Stomach (tissue), 19 donors: Measurements from ENCODE around the gene PSMD8. TPM values are rescaled to one million over a fixed set of nuclear protein-coding genes. Genes with fewer than 3 reads are reported as not detected.
A peak's percentile ranks its signal among the peaks of the same experiment; 100 is the strongest.

Experiments
- DNase-seq, 2 donors: peaks; one replicate each; pipeline versions ENCODE4 v3.0.0 to v3.0.0-alpha.2; 2013 to 2019
- H3K27ac ChIP-seq, 5 donors: fragments of 200-600 bp in 4 of 5; sonication (generic) in 4 of 5; one replicate each; pipeline ENCODE4 v1.5.1; 2013 to 2019; ENCODE audit warnings: mild to moderate bottlenecking in 1 of 5, moderate library complexity in 1 of 5
- H3K27me3 ChIP-seq, 3 donors: fragments of 200-600 bp; sonication (generic); one replicate each; pipeline ENCODE4 v1.5.1; 2017 to 2019; ENCODE audit warnings: mixed run types in 1 of 3
- H3K36me3 ChIP-seq, 4 donors: fragments of 200-600 bp; sonication (generic); 1 replicate in 3 of 4; 2 replicates in 1 of 4; pipeline ENCODE4 v1.5.1; 2016 to 2019
- H3K4me1 ChIP-seq, 4 donors: fragments of 200-600 bp; sonication (generic); one replicate each; pipeline ENCODE4 v1.5.1; 2016 to 2019
- H3K4me3 ChIP-seq, 4 donors: fragments of 200-600 bp; sonication (generic) in 3 of 4; one replicate each; pipeline ENCODE4 v1.5.1; 2016 to 2019; ENCODE audit warnings: mild to moderate bottlenecking in 1 of 4
- H3K9me3 ChIP-seq, 4 donors: fragments of 200-600 bp; sonication (generic); one replicate each; pipeline ENCODE4 v1.5.1; 2016 to 2019
- CTCF ChIP-seq, 7 experiments: fragments of 450-650 bp in 4 of 7; fragments of 200-600 bp in 3 of 7; sonication (generic) in 3 of 7; IDR thresholded peaks; one replicate each; pipeline ENCODE4 v1.5.1; 2016 to 2019; ENCODE audit warnings: antibody characterized with exemption in 7 of 7, control low read depth in 2 of 7, mild to moderate bottlenecking in 1 of 7
- EP300 ChIP-seq: sonication (generic); formaldehyde crosslinking; IDR thresholded peaks from one replicate; pipeline ENCODE4 v1.6.1; 2017; ENCODE audit warnings: antibody characterized with exemption
- POLR2A ChIP-seq, 4 donors: fragments of 450-650 bp; IDR thresholded peaks; one replicate each; pipeline ENCODE4 v1.6.1; 2016; ENCODE audit warnings: antibody characterized with exemption in 4 of 4, control low read depth in 2 of 4, mild to moderate bottlenecking in 1 of 4, moderate library complexity in 1 of 4
- POLR2AphosphoS5 ChIP-seq, 3 donors: sonication (generic); formaldehyde crosslinking; IDR thresholded peaks; one replicate each; pipeline ENCODE4 v1.6.1; 2016; ENCODE audit warnings: antibody characterized with exemption in 3 of 3
- WGBS, 5 donors: extraction: QIAGEN DNeasy Blood & Tissue Kit in 3 of 5; methylation state at CpG; one replicate each; pipeline versions ENCODE4 v1.1.5 to v1.1.7; 2013 to 2018; 5-methylcytosine and 5-hydroxymethylcytosine counted together
- intact Hi-C: fragments of 100-400 bp; cut with DNase I; formaldehyde crosslinking; loops from one replicate; pipeline ENCODE4 v1.15.1; 2023; ENCODE audit warnings: low total_unique reads
- long read RNA-seq, 10 donors: transcript quantifications; one replicate each; lab custom pipeline, GENCODE V29; 2026
- polyA plus RNA-seq, 3 donors: library from polyadenylated mRNA; stranded (reverse); fragments of 200-250 nt; gene quantifications; one replicate each; pipeline ENCODE4 v1.2.3, GENCODE V29; 2013
- total RNA-seq, 5 donors: library from RNA; depleted of rRNA; stranded (reverse); fragments of >200 nt; gene quantifications; one replicate each; pipeline versions ENCODE4 v1.1.0 to v1.2.3, GENCODE V29; 2014 to 2016
- donor health status: healthy with polysubstance abuse.
- donor health status: Bipolar disorder and iron deficiency.
- donor health status: healthy.

PSMD8 gene
- total RNA-seq (100 to 1,000 TPM in 2 of 5 donors, 10 to 100 TPM in 3; 10.7 to 282 (median 92.4) TPM), polyA plus RNA-seq (100 to 1,000 TPM in 2 of 3 donors, 10 to 100 TPM in 1; 99.3 to 150 (median 116) TPM)
- long read RNA-seq, donor 1, transcript PSMD8-201 (7 exons, 1,553 nt), result major isoform, 27 of 43 reads
- long read RNA-seq, donor 1, partial matches to known transcripts, result 13 of 43 reads
- long read RNA-seq, donor 1, other reads (novel, unspliced or antisense), result 0 of 43 reads
- long read RNA-seq, donor 2, transcript PSMD8-201 (7 exons, 1,553 nt), result major isoform, 76 of 95 reads
- long read RNA-seq, donor 2, partial matches to known transcripts, result 17 of 95 reads
- long read RNA-seq, donor 2, other reads (novel, unspliced or antisense), result 0 of 95 reads
- long read RNA-seq, donor 3, transcript PSMD8-201 (7 exons, 1,553 nt), result major isoform, 46 of 61 reads
- long read RNA-seq, donor 3, partial matches to known transcripts, result 11 of 61 reads
- long read RNA-seq, donor 3, other reads (novel, unspliced or antisense), result 0 of 61 reads
- long read RNA-seq, donor 4, transcript PSMD8-201 (7 exons, 1,553 nt), result major isoform, 6 of 6 reads
- long read RNA-seq, donor 4, partial matches to known transcripts, result 0 of 6 reads
- long read RNA-seq, donor 4, other reads (novel, unspliced or antisense), result 0 of 6 reads
- long read RNA-seq, donor 5, transcript PSMD8-201 (7 exons, 1,553 nt), result major isoform, 50 of 65 reads
- long read RNA-seq, donor 5, transcript PSMD8-208 (6 exons, 771 nt), result minor isoform, 6 of 65 reads
- long read RNA-seq, donor 5, partial matches to known transcripts, result 8 of 65 reads
- long read RNA-seq, donor 5, other reads (novel, unspliced or antisense), result 0 of 65 reads
- long read RNA-seq, donor 6, transcript PSMD8-208 (6 exons, 771 nt), result minor isoform, 5 of 165 reads
- long read RNA-seq, donor 6, transcript PSMD8-201 (7 exons, 1,553 nt), result major isoform, 123 of 165 reads
- long read RNA-seq, donor 6, partial matches to known transcripts, result 35 of 165 reads
- long read RNA-seq, donor 6, other reads (novel, unspliced or antisense), result 0 of 165 reads
- long read RNA-seq, donor 7, transcript PSMD8-208 (6 exons, 771 nt), result minor isoform, 5 of 93 reads
- long read RNA-seq, donor 7, transcript PSMD8-201 (7 exons, 1,553 nt), result major isoform, 63 of 93 reads
- long read RNA-seq, donor 7, partial matches to known transcripts, result 25 of 93 reads
- long read RNA-seq, donor 7, other reads (novel, unspliced or antisense), result 0 of 93 reads
- long read RNA-seq, donor 8, transcript PSMD8-201 (7 exons, 1,553 nt), result major isoform, 57 of 85 reads
- long read RNA-seq, donor 8, transcript PSMD8-208 (6 exons, 771 nt), result minor isoform, 5 of 85 reads
- long read RNA-seq, donor 8, partial matches to known transcripts, result 23 of 85 reads
- long read RNA-seq, donor 8, other reads (novel, unspliced or antisense), result 0 of 85 reads
- long read RNA-seq, donor 9, transcript PSMD8-201 (7 exons, 1,553 nt), result major isoform, 43 of 64 reads
- long read RNA-seq, donor 9, transcript PSMD8-208 (6 exons, 771 nt), result minor isoform, 6 of 64 reads
- long read RNA-seq, donor 9, partial matches to known transcripts, result 15 of 64 reads
- long read RNA-seq, donor 9, other reads (novel, unspliced or antisense), result 0 of 64 reads
- long read RNA-seq, donor 10, transcript PSMD8-201 (7 exons, 1,553 nt), result major isoform, 19 of 25 reads
- long read RNA-seq, donor 10, partial matches to known transcripts, result 6 of 25 reads
- long read RNA-seq, donor 10, other reads (novel, unspliced or antisense), result 0 of 25 reads

GRCh38 chr19:38374332-38375097 is at the start of gene PSMD8:
Gene PSMD8, plus strand, starts transcription at chr19:38374571. Its CDS starts 31 bp downstream, at chr19:38374602.
- Histone ChIP-seq H3K4me3 (peak within 1 kb of the TSS; percentile 61 to 92 (median 84)), H3K27me3 (no peaks in the 10 kb centered on the region), H3K27ac (peak within 1 kb of the TSS; percentile 78 to 95 (median 91)), H3K9me3 (no peaks in the 10 kb centered on the region), H3K36me3 (peaks cover 18 to 34% (median 28%) of the 10 kb centered on the region in 4 donors), H3K4me1 (peaks cover 16 to 28% (median 22%) of the 10 kb centered on the region in 4 donors)
- intact Hi-C loops, result no loop called here
- DNase-seq, result peak; percentile 99 to 100
- 0% methylated on average over 32 to 65 of the region's 65 CpGs for WGBS, 5 donors
- TF ChIP-seq CTCF (IDR thresholded peaks at IDR 0.05), result peak in 2 of 7 experiments; percentile 14 to 29
- TF ChIP-seq EP300, result no peak
- peak in 2 of 4 donors; percentile 39 to 90 for TF ChIP-seq POLR2A (IDR thresholded peaks at IDR 0.05)
- peak; percentile 74 to 93 (median 91) for TF ChIP-seq POLR2AphosphoS5 (IDR thresholded peaks at IDR 0.05)

GRCh38 chr19:38326591-38326990 is 47.8 kb upstream of the PSMD8 start:
- Histone ChIP-seq H3K27me3 (no peaks in the 10 kb centered on the region), H3K4me3 (no peak overlapping the region), H3K4me1 (peaks cover 3 to 22% (median 12%) of the 10 kb centered on the region in 4 donors), H3K27ac (no peak overlapping the region), H3K9me3 (no peaks in the 10 kb centered on the region), H3K36me3 (peaks cover 19 to 52% (median 45%) of the 10 kb centered on the region in 4 donors)
- TF ChIP-seq POLR2AphosphoS5 (IDR thresholded peaks at IDR 0.05) (no peak), EP300 (no peak), CTCF (IDR thresholded peaks at IDR 0.05) (no peak), POLR2A (IDR thresholded peaks at IDR 0.05) (no peak)
- DNase-seq, result no peak
- WGBS, 5 donors, result 92 to 97% (median 95%) methylated on average over 22 of the region's 22 CpGs
- intact Hi-C loops, result loop anchor here (5.0 kb wide), 1 partner anchor 94 kb away; no protein-coding TSS in a partner anchor

- intact Hi-C loops, result loop anchor here (5.0 kb wide), 2 partner anchors 82 to 97 kb away; no protein-coding TSS in a partner anchor
- 93 to 95% (median 94%) methylated on average over 7 of the region's 7 CpGs for WGBS, 5 donors
- DNase-seq, result no peak
- Histone ChIP-seq H3K27ac (no peak overlapping the region), H3K27me3 (no peaks in the 10 kb centered on the region), H3K36me3 (peaks cover 19 to 45% (median 37%) of the 10 kb centered on the region in 4 donors), H3K4me3 (no peak overlapping the region), H3K9me3 (no peaks in the 10 kb centered on the region), H3K4me1 (no peaks in the 10 kb centered on the region)
- TF ChIP-seq CTCF (IDR thresholded peaks at IDR 0.05) (no peak), POLR2AphosphoS5 (IDR thresholded peaks at IDR 0.05) (no peak), POLR2A (IDR thresholded peaks at IDR 0.05) (no peak), EP300 (no peak)
Measured at GRCh38 chr19:38329651-38330050, 44.7 kb upstream of the PSMD8 start.
